Measurements from ENCODE around the gene IPO8. TPM values are rescaled to one million over a fixed set of nuclear protein-coding genes. Genes with fewer than 3 reads are reported as not detected.

IPO8 gene
- total and polyA plus RNA-seq, 2 of the 8 experiments (the other 6 are each of a cell fraction or from before 2014, with no cell fraction given), result 7.2 to 59.8 TPM

GRCh38 chr12:30646821-30647220 lies 48.8 kb downstream of the IPO8 start:
- H3K4me3 ChIP-seq (ENCODE audit: extremely low read depth in 1 of 4, insufficient read depth in 2 of 4, low read depth in 3 of 4, low read length in 4 of 4), result no peak overlapping the region
- no peak for DNase-seq (ENCODE audit: low read depth in 1 of 2, low spot score in 2 of 2)
- no peak overlapping the region for H3K27ac ChIP-seq (ENCODE audit: low read depth, low read length)
- no peak overlapping the region for H3K14ac ChIP-seq (ENCODE audit: insufficient read length)
- no peaks in the 10 kb centered on the region for H3K79me2 ChIP-seq (ENCODE audit: control insufficient read depth in 1 of 2, insufficient read depth in 2 of 2, low read length in 2 of 2)
- peaks cover 0 to 5% (median 1%) of the 10 kb centered on the region in 4 experiments; a peak in 3 of 8 replicates for H3K36me3 ChIP-seq (ENCODE audit: control insufficient read depth in 2 of 4, insufficient read depth in 4 of 4, low read length in 3 of 4)
- H2BK20ac ChIP-seq (ENCODE audit: low read length), result no peak overlapping the region
- TF ChIP-seq SP1 (IDR thresholded peaks at IDR 0.05; ENCODE audit: low read depth, low read length) (no peak), GTF2F1 (IDR thresholded peaks at IDR 0.05; ENCODE audit: borderline replicate concordance, low read depth, low read length) (no peak), EGR1 (IDR thresholded peaks at IDR 0.05; ENCODE audit: borderline replicate concordance, low read depth, low read length) (no peak)
- TF ChIP-seq, protein P1, sequence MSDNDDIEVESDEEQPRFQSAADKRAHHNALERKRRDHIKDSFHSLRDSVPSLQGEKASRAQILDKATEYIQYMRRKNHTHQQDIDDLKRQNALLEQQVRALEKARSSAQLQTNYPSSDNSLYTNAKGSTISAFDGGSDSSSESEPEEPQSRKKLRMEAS (IDR thresholded peaks at IDR 0.05), result no peak
- H3K4me1 ChIP-seq (replicated peaks in 1 of 4; ENCODE audit: control insufficient read depth in 3 of 4, insufficient read depth in 4 of 4, low read length in 3 of 4), result peaks cover 0 to 3% (median 1%) of the 10 kb centered on the region in 4 experiments; a peak in 2 of 7 replicates
- H2BK5ac ChIP-seq (ENCODE audit: low read depth, low read length), result no peak overlapping the region
- H4K91ac ChIP-seq (replicated peaks; ENCODE audit: insufficient read length, low read length), result no peak overlapping the region
- H3K18ac ChIP-seq (ENCODE audit: extremely low read depth, low read length), result no peak overlapping the region
- no peaks in the 10 kb centered on the region for H3K23me2 ChIP-seq (ENCODE audit: low read depth, low read length)
- H2BK15ac ChIP-seq (ENCODE audit: low read length), result no peak overlapping the region
- no peak for FAIRE-seq
- H3K56ac ChIP-seq (replicated peaks; ENCODE audit: insufficient read length, low read depth, low read length), result no peak overlapping the region
- H4K5ac ChIP-seq (ENCODE audit: insufficient read length, low read depth, low read length), result no peak overlapping the region
- no peak overlapping the region for H2AFZ ChIP-seq (ENCODE audit: low read length)
- no peak overlapping the region for H3K4ac ChIP-seq (replicated peaks; ENCODE audit: insufficient read length, low read depth, low read length)
- POLR2A ChIA-PET (ENCODE audit: partially characterized antibody), result no interaction called here
- 94% methylated on average over 4 of the region's 4 CpGs; no CpG with 5 or more reads in 1 of the 2 experiments for WGBS, 2 experiments (ENCODE audit: extremely low coverage in 1 of 2, insufficient coverage in 1 of 2, insufficient read length in 1 of 2, insufficient replicate concordance in 2 of 2, low coverage in 1 of 2, low lambda C conversion rate in 2 of 2, missing lambda C conversion rate in 1 of 2)
- H2BK120ac ChIP-seq (replicated peaks; ENCODE audit: low read depth, low read length), result no peak overlapping the region
- no peak overlapping the region for H3K23ac ChIP-seq (ENCODE audit: insufficient read length)
- no peak overlapping the region for H3K4me2 ChIP-seq (ENCODE audit: insufficient read depth in 1 of 2, low read depth in 2 of 2, low read length in 2 of 2)
- H3K27me3 ChIP-seq (replicated peaks in 1 of 4; ENCODE audit: control insufficient read depth in 3 of 4, extremely low read depth in 1 of 4, insufficient read depth in 3 of 4, low read length in 3 of 4), result no peaks in the 10 kb centered on the region
- no peaks in the 10 kb centered on the region for H3K79me1 ChIP-seq (ENCODE audit: low read depth, low read length)
- no peaks in the 10 kb centered on the region for H3K9me3 ChIP-seq (ENCODE audit: insufficient read depth in 2 of 2, low read depth in 1 of 2, low read length in 1 of 2)
- no peaks in the 10 kb centered on the region for H4K20me1 ChIP-seq (replicated peaks in 1 of 2; ENCODE audit: control insufficient read depth in 1 of 2, insufficient read depth in 2 of 2, low read length in 2 of 2)
- H4K8ac ChIP-seq (ENCODE audit: extremely low read depth, insufficient read depth, low read length), result no peak overlapping the region
- no peak overlapping the region for H2BK12ac ChIP-seq (ENCODE audit: low read depth, low read length)
- CTCF ChIA-PET (ENCODE audit: partially characterized antibody), result no interaction called here
- H3K9ac ChIP-seq (replicated peaks in 1 of 4; ENCODE audit: extremely low read depth in 1 of 4, low read depth in 3 of 4, low read length in 3 of 4), result no peak overlapping the region
- no peak overlapping the region for H2AK5ac ChIP-seq (ENCODE audit: low read depth, low read length)
